ENCODE results near the gene KLKB1. TPM values are rescaled to one million over a fixed set of nuclear protein-coding genes. Genes with fewer than 3 reads are reported as not detected.

The KLKB1 gene
- total RNA-seq, 1 experiment from 2014 or later, result not detected

- intact Hi-C loops (cut with micrococcal nuclease; ENCODE audit: unreplicated experiment), result no loop called here
Observed at GRCh38 chr4:186193851-186194250, 33.5 kb upstream of the KLKB1 start.

DNA sequence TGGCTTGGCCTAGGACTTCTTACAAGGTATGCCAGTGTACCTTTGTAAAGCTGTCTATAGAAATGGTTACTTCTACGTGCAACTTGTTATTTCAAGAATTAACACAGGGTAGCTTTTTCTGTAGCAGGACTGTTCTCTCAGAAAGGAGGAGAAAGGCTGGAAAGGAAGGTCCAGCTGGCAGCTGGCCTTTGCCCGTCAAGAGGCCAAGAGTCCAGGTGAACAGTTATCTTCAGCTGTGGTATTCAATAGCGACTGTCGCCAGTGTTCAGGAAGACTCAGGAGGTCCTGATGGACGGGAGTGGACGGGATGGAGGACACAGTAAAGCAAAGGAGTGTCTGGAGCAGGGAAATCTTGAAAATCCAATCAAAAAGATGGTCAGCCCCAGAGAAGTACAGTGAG, 31.2 kb upstream of the KLKB1 start:
- intact Hi-C loops (cut with micrococcal nuclease; ENCODE audit: unreplicated experiment) (no loop called here), in situ Hi-C loops (cut with HindIII; ENCODE audit: low pct_unique_long_range_greater_than_20kb, low sequenced_read_pairs) (no loop called here)
- ATAC-seq (no peak), DNase-seq (ENCODE audit: low read depth, low spot score) (no peak)
- POLR2A ChIA-PET, result no interaction called here
- H3K36me3 ChIP-seq (ENCODE audit: control insufficient read depth, insufficient read depth, low read length), result no peaks in the 10 kb centered on the region
- CTCF ChIA-PET, result no interaction called here
- BruUV-seq (replicated peaks), result no TSS peak
- H3K27me3 ChIP-seq (ENCODE audit: control insufficient read depth, insufficient read depth, low read length), result no peaks in the 10 kb centered on the region
- TF ChIP-seq, protein P1, sequence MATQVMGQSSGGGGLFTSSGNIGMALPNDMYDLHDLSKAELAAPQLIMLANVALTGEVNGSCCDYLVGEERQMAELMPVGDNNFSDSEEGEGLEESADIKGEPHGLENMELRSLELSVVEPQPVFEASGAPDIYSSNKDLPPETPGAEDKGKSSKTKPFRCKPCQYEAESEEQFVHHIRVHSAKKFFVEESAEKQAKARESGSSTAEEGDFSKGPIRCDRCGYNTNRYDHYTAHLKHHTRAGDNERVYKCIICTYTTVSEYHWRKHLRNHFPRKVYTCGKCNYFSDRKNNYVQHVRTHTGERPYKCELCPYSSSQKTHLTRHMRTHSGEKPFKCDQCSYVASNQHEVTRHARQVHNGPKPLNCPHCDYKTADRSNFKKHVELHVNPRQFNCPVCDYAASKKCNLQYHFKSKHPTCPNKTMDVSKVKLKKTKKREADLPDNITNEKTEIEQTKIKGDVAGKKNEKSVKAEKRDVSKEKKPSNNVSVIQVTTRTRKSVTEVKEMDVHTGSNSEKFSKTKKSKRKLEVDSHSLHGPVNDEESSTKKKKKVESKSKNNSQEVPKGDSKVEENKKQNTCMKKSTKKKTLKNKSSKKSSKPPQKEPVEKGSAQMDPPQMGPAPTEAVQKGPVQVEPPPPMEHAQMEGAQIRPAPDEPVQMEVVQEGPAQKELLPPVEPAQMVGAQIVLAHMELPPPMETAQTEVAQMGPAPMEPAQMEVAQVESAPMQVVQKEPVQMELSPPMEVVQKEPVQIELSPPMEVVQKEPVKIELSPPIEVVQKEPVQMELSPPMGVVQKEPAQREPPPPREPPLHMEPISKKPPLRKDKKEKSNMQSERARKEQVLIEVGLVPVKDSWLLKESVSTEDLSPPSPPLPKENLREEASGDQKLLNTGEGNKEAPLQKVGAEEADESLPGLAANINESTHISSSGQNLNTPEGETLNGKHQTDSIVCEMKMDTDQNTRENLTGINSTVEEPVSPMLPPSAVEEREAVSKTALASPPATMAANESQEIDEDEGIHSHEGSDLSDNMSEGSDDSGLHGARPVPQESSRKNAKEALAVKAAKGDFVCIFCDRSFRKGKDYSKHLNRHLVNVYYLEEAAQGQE (IDR thresholded peaks at IDR 0.05; ENCODE audit: insufficient read depth in 1 of 2, low read depth in 2 of 2, low read length in 1 of 2), result no peak
- TF ChIP-seq SIN3A (IDR thresholded peaks at IDR 0.05; ENCODE audit: borderline replicate concordance, insufficient read depth, low read depth, low read length) (no peak), POLR2AphosphoS5 (IDR thresholded peaks at IDR 0.05; ENCODE audit: low read depth, low read length) (no peak), TCF7L2 (IDR thresholded peaks at IDR 0.05; ENCODE audit: low read depth, low read length) (no peak)
- TF ChIP-seq, protein P2, sequence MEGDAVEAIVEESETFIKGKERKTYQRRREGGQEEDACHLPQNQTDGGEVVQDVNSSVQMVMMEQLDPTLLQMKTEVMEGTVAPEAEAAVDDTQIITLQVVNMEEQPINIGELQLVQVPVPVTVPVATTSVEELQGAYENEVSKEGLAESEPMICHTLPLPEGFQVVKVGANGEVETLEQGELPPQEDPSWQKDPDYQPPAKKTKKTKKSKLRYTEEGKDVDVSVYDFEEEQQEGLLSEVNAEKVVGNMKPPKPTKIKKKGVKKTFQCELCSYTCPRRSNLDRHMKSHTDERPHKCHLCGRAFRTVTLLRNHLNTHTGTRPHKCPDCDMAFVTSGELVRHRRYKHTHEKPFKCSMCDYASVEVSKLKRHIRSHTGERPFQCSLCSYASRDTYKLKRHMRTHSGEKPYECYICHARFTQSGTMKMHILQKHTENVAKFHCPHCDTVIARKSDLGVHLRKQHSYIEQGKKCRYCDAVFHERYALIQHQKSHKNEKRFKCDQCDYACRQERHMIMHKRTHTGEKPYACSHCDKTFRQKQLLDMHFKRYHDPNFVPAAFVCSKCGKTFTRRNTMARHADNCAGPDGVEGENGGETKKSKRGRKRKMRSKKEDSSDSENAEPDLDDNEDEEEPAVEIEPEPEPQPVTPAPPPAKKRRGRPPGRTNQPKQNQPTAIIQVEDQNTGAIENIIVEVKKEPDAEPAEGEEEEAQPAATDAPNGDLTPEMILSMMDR (IDR thresholded peaks at IDR 0.05), result no peak
- H3K4me3 ChIP-seq (ENCODE audit: low read depth in 2 of 2, low read length in 2 of 2), result no peak overlapping the region
- H3K4me1 ChIP-seq (ENCODE audit: control insufficient read depth, insufficient read depth, low read length), result no peaks in the 10 kb centered on the region; the same call in 1 of the 2 replicates
- H3K9me3 ChIP-seq (ENCODE audit: control insufficient read depth, insufficient read depth, low read depth, low read length), result no peaks in the 10 kb centered on the region
- H3K27ac ChIP-seq (ENCODE audit: low read length), result no peak overlapping the region

More at GRCh38 chr4:186193851-186194250, 33.5 kb upstream of the KLKB1 start:
- ChIA-PET POLR2A (no interaction called here), CTCF (no interaction called here)
- TF ChIP-seq, protein P1 (IDR thresholded peaks at IDR 0.05; ENCODE audit: insufficient read depth in 1 of 2, low read depth in 2 of 2, low read length in 1 of 2), result no peak
- TF ChIP-seq SIN3A (IDR thresholded peaks at IDR 0.05; ENCODE audit: borderline replicate concordance, insufficient read depth, low read depth, low read length) (no peak), POLR2AphosphoS5 (IDR thresholded peaks at IDR 0.05; ENCODE audit: low read depth, low read length) (no peak), TCF7L2 (IDR thresholded peaks at IDR 0.05; ENCODE audit: low read depth, low read length) (no peak)
- TF ChIP-seq, protein P2 (IDR thresholded peaks at IDR 0.05), result no peak
- no peak for ATAC-seq
- H3K36me3 ChIP-seq (ENCODE audit: control insufficient read depth, insufficient read depth, low read length), result no peaks in the 10 kb centered on the region
- in situ Hi-C loops (cut with HindIII; ENCODE audit: low pct_unique_long_range_greater_than_20kb, low sequenced_read_pairs), result no loop called here
- no peak overlapping the region for H3K4me3 ChIP-seq (ENCODE audit: low read depth in 2 of 2, low read length in 2 of 2)
- DNase-seq (ENCODE audit: low read depth, low spot score), result no peak
- H3K27ac ChIP-seq (ENCODE audit: low read length), result no peak overlapping the region
- no peaks in the 10 kb centered on the region; the same call in 1 of the 2 replicates for H3K4me1 ChIP-seq (ENCODE audit: control insufficient read depth, insufficient read depth, low read length)
- H3K27me3 ChIP-seq (ENCODE audit: control insufficient read depth, insufficient read depth, low read length), result no peaks in the 10 kb centered on the region
- no peaks in the 10 kb centered on the region for H3K9me3 ChIP-seq (ENCODE audit: control insufficient read depth, insufficient read depth, low read depth, low read length)
- no TSS peak for BruUV-seq (replicated peaks)

All from Panc1 (cell line).